Fibroblast of lung (primary cell): ENCODE data around the gene GLIPR1.
"Not testable (repeated sequence)": the region's sequence is repeated elsewhere in the genome, so short reads cannot be mapped to it uniquely, and the experiment has no call there.

Experiments used
- EZH2 ChIP-seq: IDR thresholded peaks from 2 replicates; pipeline ENCODE4 v1.5.1; 2012; ENCODE audit warnings: low read length, control low read depth, mild to moderate bottlenecking; ENCODE audit errors: missing control alignments
- TF ChIP-seq, protein P1 (sequence below), 2 donors: IDR thresholded peaks in 1 of 2; conservative IDR thresholded peaks in 1 of 2; 1 replicate in 1 of 2; 2 replicates in 1 of 2; pipeline ENCODE4 v1.5.1; 2011 to 2012; ENCODE audit warnings: low read length in 2 of 2, control low read depth in 1 of 2, inconsistent platforms in 1 of 2, low read depth in 1 of 2, mild to moderate bottlenecking in 1 of 2

DNA sequence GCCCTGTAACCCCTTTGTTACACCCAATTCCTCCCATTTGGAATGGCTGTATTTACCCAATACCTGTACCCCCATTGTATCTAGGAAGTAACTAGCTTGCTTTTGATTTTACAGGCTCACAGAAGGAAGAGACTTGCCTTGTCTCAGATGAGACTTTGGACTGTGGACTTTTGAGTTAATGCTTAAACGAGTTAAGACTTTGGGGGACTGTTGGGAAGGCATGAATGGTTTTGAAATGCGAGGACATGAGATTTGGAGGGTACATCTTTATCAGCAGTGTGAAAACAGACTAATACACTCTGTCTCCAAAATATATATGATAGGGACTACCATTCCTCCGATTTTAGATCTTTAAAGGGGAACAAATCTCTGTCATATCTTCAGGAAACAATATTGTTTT, 38.1 kb upstream of the GLIPR1 start:
- TF ChIP-seq, protein P1, sequence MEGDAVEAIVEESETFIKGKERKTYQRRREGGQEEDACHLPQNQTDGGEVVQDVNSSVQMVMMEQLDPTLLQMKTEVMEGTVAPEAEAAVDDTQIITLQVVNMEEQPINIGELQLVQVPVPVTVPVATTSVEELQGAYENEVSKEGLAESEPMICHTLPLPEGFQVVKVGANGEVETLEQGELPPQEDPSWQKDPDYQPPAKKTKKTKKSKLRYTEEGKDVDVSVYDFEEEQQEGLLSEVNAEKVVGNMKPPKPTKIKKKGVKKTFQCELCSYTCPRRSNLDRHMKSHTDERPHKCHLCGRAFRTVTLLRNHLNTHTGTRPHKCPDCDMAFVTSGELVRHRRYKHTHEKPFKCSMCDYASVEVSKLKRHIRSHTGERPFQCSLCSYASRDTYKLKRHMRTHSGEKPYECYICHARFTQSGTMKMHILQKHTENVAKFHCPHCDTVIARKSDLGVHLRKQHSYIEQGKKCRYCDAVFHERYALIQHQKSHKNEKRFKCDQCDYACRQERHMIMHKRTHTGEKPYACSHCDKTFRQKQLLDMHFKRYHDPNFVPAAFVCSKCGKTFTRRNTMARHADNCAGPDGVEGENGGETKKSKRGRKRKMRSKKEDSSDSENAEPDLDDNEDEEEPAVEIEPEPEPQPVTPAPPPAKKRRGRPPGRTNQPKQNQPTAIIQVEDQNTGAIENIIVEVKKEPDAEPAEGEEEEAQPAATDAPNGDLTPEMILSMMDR (conservative IDR thresholded peaks at IDR 0.05 in 1 of 2, IDR thresholded peaks at IDR 0.05 in 1 of 2; ENCODE audit: low read depth in 1 of 2, low read length in 2 of 2): not testable (repeated sequence)
- TF ChIP-seq EZH2: not testable (repeated sequence)
